GM10248 (cell line): ENCODE results near the gene BPIFB1.

Experiments used
- CTCF ChIA-PET: fragments of 300-600 bp; sonication (Branson Sonifier 250); formaldehyde crosslinking; extraction: SDS; loops from one replicate; lab custom pipeline; 2021; ENCODE audit warnings: antibody characterized with exemption; lab: Yijun Ruan, JAX
- POLR2A ChIA-PET: fragments of 350-650 bp; sonication (Branson Sonifier 250); formaldehyde crosslinking; extraction: SDS; loops from one replicate; lab custom pipeline; 2020; ENCODE audit warnings: antibody characterized with exemption; lab: Yijun Ruan, JAX
- DNase-seq: peaks from one replicate; pipeline ENCODE4 v3.0.0; 2012; ENCODE audit errors: extremely low spot score
- TF ChIP-seq, protein P1 (sequence below): IDR thresholded peaks from 2 replicates; pipeline ENCODE4 v1.5.1; 2012; ENCODE audit warnings: mild to moderate bottlenecking, low read depth; ENCODE audit errors: extremely low read depth, missing control alignments, control extremely low read depth

BPIFB1 gene

DNA sequence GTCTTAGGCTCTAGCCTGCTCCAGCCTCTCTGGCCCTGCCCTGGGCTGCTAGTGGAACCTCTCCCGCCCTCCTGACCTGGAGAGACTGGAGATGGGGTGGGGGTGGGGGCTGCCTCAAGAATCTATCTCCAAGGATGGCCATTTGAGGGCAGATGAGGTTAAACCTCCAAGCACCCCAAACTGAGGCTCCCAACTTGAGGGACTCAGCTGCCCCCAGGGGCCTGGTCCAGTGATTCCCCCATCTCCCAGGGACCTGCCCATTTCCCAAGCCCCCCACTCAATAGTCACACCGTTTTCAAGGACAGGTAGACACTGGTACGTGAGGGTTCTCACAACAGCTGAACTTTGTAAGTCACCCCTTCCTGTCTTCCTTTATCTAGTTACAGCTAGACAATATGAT lies 7.1 kb upstream of the BPIFB1 start:
- no peak for DNase-seq
- TF ChIP-seq, protein P1, sequence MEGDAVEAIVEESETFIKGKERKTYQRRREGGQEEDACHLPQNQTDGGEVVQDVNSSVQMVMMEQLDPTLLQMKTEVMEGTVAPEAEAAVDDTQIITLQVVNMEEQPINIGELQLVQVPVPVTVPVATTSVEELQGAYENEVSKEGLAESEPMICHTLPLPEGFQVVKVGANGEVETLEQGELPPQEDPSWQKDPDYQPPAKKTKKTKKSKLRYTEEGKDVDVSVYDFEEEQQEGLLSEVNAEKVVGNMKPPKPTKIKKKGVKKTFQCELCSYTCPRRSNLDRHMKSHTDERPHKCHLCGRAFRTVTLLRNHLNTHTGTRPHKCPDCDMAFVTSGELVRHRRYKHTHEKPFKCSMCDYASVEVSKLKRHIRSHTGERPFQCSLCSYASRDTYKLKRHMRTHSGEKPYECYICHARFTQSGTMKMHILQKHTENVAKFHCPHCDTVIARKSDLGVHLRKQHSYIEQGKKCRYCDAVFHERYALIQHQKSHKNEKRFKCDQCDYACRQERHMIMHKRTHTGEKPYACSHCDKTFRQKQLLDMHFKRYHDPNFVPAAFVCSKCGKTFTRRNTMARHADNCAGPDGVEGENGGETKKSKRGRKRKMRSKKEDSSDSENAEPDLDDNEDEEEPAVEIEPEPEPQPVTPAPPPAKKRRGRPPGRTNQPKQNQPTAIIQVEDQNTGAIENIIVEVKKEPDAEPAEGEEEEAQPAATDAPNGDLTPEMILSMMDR = no peak
- POLR2A ChIA-PET = no interaction called here
- CTCF ChIA-PET = interaction anchor here (1.1 to 1.8 kb wide), 2 partner anchors 9 to 12 kb away, joined by 4 read pairs; no protein-coding TSS in a partner anchor

DNA sequence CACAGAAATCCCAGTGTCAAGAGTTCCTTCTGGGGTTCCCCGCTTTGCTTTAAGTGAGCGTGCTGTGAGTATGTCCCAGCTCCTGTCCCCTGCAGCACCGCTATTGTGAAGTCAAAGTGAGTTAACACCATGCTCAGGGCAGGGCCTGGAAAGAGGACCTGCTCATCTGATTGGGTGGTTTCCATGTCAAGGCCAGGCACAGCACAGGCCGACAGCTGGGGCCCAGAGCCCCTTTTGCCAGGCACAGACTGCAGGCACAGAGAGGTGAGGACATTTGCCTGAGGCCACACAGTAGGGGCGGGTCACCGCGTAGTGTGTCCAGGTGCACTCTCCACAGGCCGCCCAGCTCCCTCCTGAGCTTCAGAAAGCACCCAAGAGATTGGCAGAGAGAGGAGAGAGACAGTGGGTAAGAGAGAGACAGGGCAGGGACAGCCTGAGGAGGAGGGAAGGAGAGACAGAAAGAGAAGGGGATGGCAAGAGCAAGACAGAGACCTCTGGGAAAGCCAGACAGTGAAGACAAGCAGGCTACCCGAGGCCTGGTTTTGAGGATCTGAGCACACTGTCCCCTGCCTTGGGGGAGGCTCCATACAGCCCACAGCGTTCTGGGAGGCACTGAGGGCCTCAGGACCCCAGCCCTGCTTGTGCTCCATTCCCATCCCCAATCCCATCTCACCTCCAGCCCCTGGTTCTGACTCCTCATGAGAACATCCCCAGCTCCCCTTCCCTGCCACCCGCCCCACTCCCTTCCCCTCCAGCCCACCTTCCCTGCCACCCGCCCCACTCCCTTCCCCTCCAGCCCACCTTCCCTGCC lies 6.5 kb upstream of the BPIFB1 start:
- no peak for DNase-seq
- CTCF ChIA-PET = interaction anchor here (1.1 to 1.8 kb wide), 2 partner anchors 8 to 13 kb away, joined by 4 read pairs; no protein-coding TSS in a partner anchor
- TF ChIP-seq, protein P1 = no peak
- POLR2A ChIA-PET = no interaction called here

DNA sequence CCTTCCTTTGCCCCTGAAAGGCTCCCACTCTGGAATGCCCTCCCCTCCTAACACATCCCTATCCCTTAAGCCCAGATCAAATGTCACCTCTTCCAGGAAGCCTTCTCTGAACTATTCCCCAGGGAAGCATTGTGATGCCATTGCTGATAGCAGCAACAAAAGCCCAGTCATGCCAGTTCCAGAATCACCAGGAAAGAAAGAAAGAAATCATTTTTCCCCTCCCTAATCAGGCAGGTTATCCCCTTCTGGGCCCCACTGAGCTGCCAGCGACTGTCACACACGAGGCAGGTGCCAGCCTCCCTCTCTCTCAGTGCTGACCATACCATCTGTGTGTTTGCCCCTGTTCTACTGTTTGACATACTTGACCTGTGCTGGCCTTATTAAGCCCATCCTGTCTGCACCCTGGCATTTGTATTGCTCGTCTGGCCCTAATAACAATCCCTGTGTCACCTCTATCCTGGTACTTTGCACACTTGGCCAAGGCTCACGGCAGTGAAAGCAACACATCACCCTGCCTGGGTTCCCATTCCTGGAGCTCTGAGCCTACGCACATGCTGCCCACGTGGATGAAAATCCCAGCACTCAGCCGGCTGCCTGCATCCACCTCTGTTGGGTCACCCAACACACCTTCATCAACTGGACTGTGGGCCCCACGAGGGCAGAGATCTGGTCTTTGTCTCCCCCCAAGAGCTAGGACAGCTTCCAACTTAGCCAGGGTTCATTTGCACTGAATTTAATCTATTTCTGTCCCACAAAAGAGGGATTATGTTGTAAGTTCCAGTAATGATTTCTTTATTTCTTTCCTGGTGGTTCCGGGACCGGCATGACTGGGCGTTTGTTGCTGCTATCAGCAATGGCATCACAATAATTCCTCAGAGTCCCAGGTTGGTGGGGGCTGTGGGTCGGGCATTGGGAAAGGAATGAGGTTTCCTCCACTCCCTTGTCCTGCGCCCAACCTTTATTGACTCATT lies 5.3 kb upstream of the BPIFB1 start:
- TF ChIP-seq, protein P1 = no peak

DNA sequence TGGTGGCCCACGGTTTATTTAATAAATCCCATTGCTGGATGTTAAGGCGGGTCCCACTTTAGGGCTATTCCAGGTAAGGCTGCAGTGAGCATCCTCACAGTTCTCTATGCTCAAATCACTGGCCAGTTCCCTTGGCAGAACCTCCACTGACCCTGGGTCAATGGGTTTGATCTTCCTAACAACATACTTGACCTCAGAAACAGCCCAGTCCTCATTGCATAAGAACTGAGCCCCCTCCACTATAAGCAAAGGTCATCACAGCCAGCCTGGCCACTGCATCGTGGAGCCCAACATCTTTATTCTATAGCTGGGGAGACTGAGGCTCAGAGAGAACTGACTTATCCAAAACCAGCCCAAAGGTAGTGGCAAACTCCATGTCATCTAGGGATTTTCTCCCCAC lies 4.3 kb upstream of the BPIFB1 start:
- TF ChIP-seq, protein P1 = no peak
- POLR2A ChIA-PET = no interaction called here
- no peak for DNase-seq
- CTCF ChIA-PET = no interaction called here

More for the DNA sequence above, 5.3 kb upstream of the BPIFB1 start:
- CTCF ChIA-PET = interaction anchor here (0.8 kb wide), 1 partner anchor 14 kb away, joined by 3 read pairs; no protein-coding TSS in a partner anchor
- DNase-seq = no peak
- POLR2A ChIA-PET = no interaction called here

DNA sequence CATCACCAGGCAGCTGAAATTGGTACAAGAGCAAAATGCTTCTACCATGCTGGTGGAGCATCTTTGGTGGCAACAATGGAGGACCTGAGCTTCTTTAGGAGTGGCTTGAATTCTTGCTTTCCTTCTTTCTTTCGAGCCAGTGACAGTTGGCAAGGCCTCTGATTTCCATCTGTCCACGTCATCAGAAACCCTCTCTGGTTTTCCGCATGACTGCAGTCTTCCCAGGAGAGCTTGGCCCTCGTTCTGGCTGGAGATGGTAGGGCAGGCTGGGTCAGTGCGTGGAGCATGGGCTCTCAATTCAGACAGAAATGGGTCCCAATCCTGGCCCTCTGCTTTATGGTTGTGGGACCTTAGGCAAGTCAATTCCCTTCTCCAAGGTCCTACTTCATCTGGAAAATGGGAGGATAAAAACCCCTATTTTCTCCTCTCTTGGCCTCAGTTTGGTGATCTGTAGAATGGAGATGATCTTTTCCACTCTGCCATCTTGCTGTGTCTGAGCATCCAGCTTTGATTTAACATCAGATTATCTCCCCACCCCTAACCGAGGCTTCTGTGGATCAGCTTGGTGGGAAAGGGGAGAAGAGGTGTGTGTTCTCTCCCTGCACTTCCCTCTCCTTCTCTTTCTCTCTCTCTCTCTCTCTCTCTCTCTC lies 3.6 kb upstream of the BPIFB1 start:
- ChIA-PET CTCF (no interaction called here), POLR2A (no interaction called here)
- TF ChIP-seq, protein P1 = no peak
- DNase-seq = no peak

DNA sequence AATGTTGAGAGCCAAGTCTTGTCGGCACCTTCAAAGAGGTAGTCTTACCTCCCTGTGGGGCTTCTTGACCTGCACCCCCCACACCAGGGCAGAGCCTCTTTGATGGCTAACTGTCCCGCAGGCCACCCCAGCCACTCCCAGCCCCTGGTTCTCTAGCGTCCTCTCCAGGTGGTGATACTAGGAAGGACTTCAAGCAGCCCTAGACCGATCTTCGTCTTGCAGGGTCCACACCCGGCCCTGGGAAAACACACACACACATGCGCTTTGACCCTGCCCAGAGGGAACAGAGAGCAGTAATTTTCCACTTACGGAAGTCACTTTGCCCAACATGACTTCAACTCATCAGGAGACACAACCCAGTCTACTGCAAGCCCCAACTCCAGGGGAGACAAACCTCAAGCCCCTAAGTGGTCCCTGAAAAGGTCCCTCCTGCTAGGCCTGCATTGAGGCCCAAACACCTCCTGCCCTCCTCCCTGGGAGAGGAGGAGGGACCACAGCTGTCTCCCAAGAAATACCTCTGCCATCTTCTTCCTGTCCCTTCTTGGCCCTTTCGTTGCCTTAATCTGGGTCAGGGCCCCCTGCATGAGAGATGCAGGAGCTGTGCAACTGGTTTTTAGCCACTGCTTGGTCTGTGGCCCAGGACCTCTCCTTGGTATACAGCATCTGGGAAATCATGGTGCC lies 2.9 kb upstream of the BPIFB1 start:
- POLR2A ChIA-PET = no interaction called here
- TF ChIP-seq, protein P1 = no peak
- CTCF ChIA-PET = no interaction called here
- peak; percentile 9 for DNase-seq
